Stimulated activated CD8-positive, alpha-beta memory T cell treated with anti-CD3 and anti-CD28 coated beads, Interleukin-4, amount 100 ng/mL, for 48 hours (primary cell): Measurements from ENCODE around the gene GRIN3A.
A peak's percentile ranks its signal among the peaks of the same experiment; 100 is the strongest.
"Not testable (repeated sequence)": the region's sequence is repeated elsewhere in the genome, so short reads cannot be mapped to it uniquely, and the experiment has no call there.

ENCODE experiments used
- DNase-seq: peaks from one replicate; pipeline ENCODE4 v3.0.0-alpha.2; 2020

Gene GRIN3A

GRCh38 chr9:101738566-101739183 lies at the start of gene GRIN3A:
GRIN3A (minus strand) TSS chr9:101738647; CDS start chr9:101737979, 668 bp downstream.
- no peak for DNase-seq

- DNase-seq, result no peak
Observed at GRCh38 chr9:101787891-101788290, 49.4 kb upstream of the GRIN3A start.

GRCh38 chr9:101778332-101778731 lies 39.9 kb upstream of the GRIN3A start:
- DNase-seq, result no peak

GRCh38 chr9:101764472-101764871 lies 26.0 kb upstream of the GRIN3A start:
- DNase-seq, result no peak

GRCh38 chr9:101758304-101758930 lies 20.0 kb upstream of the GRIN3A start:
- no peak for DNase-seq

GRCh38 chr9:101753716-101754115 lies 15.3 kb upstream of the GRIN3A start:
- no peak for DNase-seq

GRCh38 chr9:101751895-101752294 lies 13.4 kb upstream of the GRIN3A start:
- no peak for DNase-seq

- no peak for DNase-seq
Observed at GRCh38 chr9:101739311-101739710, 864 bp upstream of the GRIN3A start.

GRCh38 chr9:101737705-101738565 lies 512 bp downstream of the GRIN3A start:
- DNase-seq, result no peak

GRCh38 chr9:101737165-101737704 lies 1.2 kb downstream of the GRIN3A start:
- DNase-seq, result no peak

GRCh38 chr9:101736717-101737116 lies 1.7 kb downstream of the GRIN3A start:
- DNase-seq, result no peak

- DNase-seq, result no peak
Observed at GRCh38 chr9:101731429-101731828, 7.0 kb downstream of the GRIN3A start.

- DNase-seq, result no peak
Observed at GRCh38 chr9:101727612-101728524, 10.6 kb downstream of the GRIN3A start.

- not testable (repeated sequence) for DNase-seq
Observed at GRCh38 chr9:101724271-101724670, 14.2 kb downstream of the GRIN3A start.

- DNase-seq, result no peak
Observed at GRCh38 chr9:101718192-101718591, 20.3 kb downstream of the GRIN3A start.

- no peak for DNase-seq
Observed at GRCh38 chr9:101716629-101717028, 21.8 kb downstream of the GRIN3A start.

GRCh38 chr9:101711330-101711941 lies 27.0 kb downstream of the GRIN3A start:
- DNase-seq, result peak; percentile 60

- no peak for DNase-seq
Observed at GRCh38 chr9:101708855-101709254, 29.6 kb downstream of the GRIN3A start.

GRCh38 chr9:101707721-101708120 lies 30.7 kb downstream of the GRIN3A start:
- DNase-seq, result no peak

GRCh38 chr9:101706997-101707396 lies 31.4 kb downstream of the GRIN3A start:
- no peak for DNase-seq

GRCh38 chr9:101706261-101706798 lies 32.1 kb downstream of the GRIN3A start:
- DNase-seq, result no peak
